Measurements from ENCODE around the gene FMNL2. TPM values are rescaled to one million over a fixed set of nuclear protein-coding genes. Genes with fewer than 3 reads are reported as not detected.

Gene FMNL2
- total RNA-seq, 4 donors from 2014 or later: 6.7 to 17.2 (median 11.5) TPM

- Histone ChIP-seq H3K27ac (peak overlapping the region in 2 of 4 donors; percentile 22 to 60), H3K4me1 (peaks cover 12 to 24% of the 10 kb centered on the region in 2 donors), H3K27me3 (no peaks in the 10 kb centered on the region), H3K4me3 (no peak overlapping the region), H3K36me3 (peaks cover 0 to 25% of the 10 kb centered on the region in 2 donors), H3K9me3 (no peaks in the 10 kb centered on the region)
- intact Hi-C loops (cut with DNase I; ENCODE audit: low total_unique reads) (loop anchor here (5.0 kb wide), 1 partner anchor 71 kb away; the partner anchor contains the start of genes ARL6IP6 and PRPF40A), in situ Hi-C loops (cut with MboI; ENCODE audit: low sequenced_read_pairs in 4 of 4) (loop anchor here in 2 of 4 donors (25.0 kb wide), 1 partner anchor 609 kb away; no protein-coding TSS in a partner anchor)
- ATAC-seq (no peak), DNase-seq (no peak)
- TF ChIP-seq, protein P1, sequence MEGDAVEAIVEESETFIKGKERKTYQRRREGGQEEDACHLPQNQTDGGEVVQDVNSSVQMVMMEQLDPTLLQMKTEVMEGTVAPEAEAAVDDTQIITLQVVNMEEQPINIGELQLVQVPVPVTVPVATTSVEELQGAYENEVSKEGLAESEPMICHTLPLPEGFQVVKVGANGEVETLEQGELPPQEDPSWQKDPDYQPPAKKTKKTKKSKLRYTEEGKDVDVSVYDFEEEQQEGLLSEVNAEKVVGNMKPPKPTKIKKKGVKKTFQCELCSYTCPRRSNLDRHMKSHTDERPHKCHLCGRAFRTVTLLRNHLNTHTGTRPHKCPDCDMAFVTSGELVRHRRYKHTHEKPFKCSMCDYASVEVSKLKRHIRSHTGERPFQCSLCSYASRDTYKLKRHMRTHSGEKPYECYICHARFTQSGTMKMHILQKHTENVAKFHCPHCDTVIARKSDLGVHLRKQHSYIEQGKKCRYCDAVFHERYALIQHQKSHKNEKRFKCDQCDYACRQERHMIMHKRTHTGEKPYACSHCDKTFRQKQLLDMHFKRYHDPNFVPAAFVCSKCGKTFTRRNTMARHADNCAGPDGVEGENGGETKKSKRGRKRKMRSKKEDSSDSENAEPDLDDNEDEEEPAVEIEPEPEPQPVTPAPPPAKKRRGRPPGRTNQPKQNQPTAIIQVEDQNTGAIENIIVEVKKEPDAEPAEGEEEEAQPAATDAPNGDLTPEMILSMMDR (IDR thresholded peaks at IDR 0.05 in 4 of 5, conservative IDR thresholded peaks at IDR 0.05 in 1 of 5): no peak
- TF ChIP-seq POLR2A (IDR thresholded peaks at IDR 0.05): no peak
These were observed 311.3 kb downstream of the FMNL2 start for GRCh38 chr2:152646264-152646663.

- TF ChIP-seq, protein P1 (IDR thresholded peaks at IDR 0.05 in 4 of 5, conservative IDR thresholded peaks at IDR 0.05 in 1 of 5): no peak
- no peak for TF ChIP-seq POLR2A (IDR thresholded peaks at IDR 0.05)
- Histone ChIP-seq H3K27me3 (no peaks in the 10 kb centered on the region), H3K27ac (peak overlapping the region in 3 of 4 donors; percentile 22 to 60 (median 27)), H3K36me3 (peaks cover 0 to 20% of the 10 kb centered on the region in 2 donors), H3K9me3 (no peaks in the 10 kb centered on the region), H3K4me1 (peaks cover 12 to 24% of the 10 kb centered on the region in 2 donors), H3K4me3 (no peak overlapping the region)
- in situ Hi-C loops (cut with MboI; ENCODE audit: low sequenced_read_pairs in 4 of 4): loop anchor here in 2 of 4 donors (25.0 kb wide), 1 partner anchor 609 kb away; no protein-coding TSS in a partner anchor
- DNase-seq: no peak
- intact Hi-C loops (cut with DNase I; ENCODE audit: low total_unique reads): loop anchor here (5.0 kb wide), 1 partner anchor 71 kb away; the partner anchor contains the start of genes ARL6IP6 and PRPF40A
- peak in 1 of 2 donors; percentile 19 for ATAC-seq
These were observed 311.8 kb downstream of the FMNL2 start for GRCh38 chr2:152646775-152647174.

GRCh38 chr2:152647552-152647951 lies 312.6 kb downstream of the FMNL2 start:
- H3K27ac ChIP-seq: peak overlapping the region; percentile 22 to 60 (median 30)
- H3K36me3 ChIP-seq: peaks cover 0 to 15% of the 10 kb centered on the region in 2 donors
- ATAC-seq: peak; percentile 81 to 87
- in situ Hi-C loops (cut with MboI; ENCODE audit: low sequenced_read_pairs in 4 of 4) (loop anchor here in 2 of 4 donors (25.0 kb wide), 1 partner anchor 610 kb away; no protein-coding TSS in a partner anchor), intact Hi-C loops (cut with DNase I; ENCODE audit: low total_unique reads) (loop anchor here (5.0 kb wide), 1 partner anchor 70 kb away; the partner anchor contains the start of genes ARL6IP6 and PRPF40A)
- DNase-seq: peak; percentile 20 to 72
- H3K4me1 ChIP-seq: peaks cover 12 to 24% of the 10 kb centered on the region in 2 donors
- TF ChIP-seq, protein P1 (IDR thresholded peaks at IDR 0.05 in 4 of 5, conservative IDR thresholded peaks at IDR 0.05 in 1 of 5): no peak
- TF ChIP-seq POLR2A (IDR thresholded peaks at IDR 0.05): no peak
- H3K4me3 ChIP-seq: no peak overlapping the region
- no peaks in the 10 kb centered on the region for H3K9me3 ChIP-seq
- H3K27me3 ChIP-seq: no peaks in the 10 kb centered on the region

- Histone ChIP-seq H3K4me3 (no peak overlapping the region), H3K9me3 (no peaks in the 10 kb centered on the region), H3K4me1 (peaks cover 12 to 24% of the 10 kb centered on the region in 2 donors), H3K27ac (peak overlapping the region; percentile 22 to 60 (median 30)), H3K27me3 (no peaks in the 10 kb centered on the region), H3K36me3 (peaks cover 0 to 7% of the 10 kb centered on the region in 2 donors)
- intact Hi-C loops (cut with DNase I; ENCODE audit: low total_unique reads) (loop anchor here (5.0 kb wide), 1 partner anchor 69 kb away; the partner anchor contains the start of genes ARL6IP6 and PRPF40A), in situ Hi-C loops (cut with MboI; ENCODE audit: low sequenced_read_pairs in 4 of 4) (loop anchor here in 2 of 4 donors (25.0 kb wide), 1 partner anchor 611 kb away; no protein-coding TSS in a partner anchor)
- TF ChIP-seq, protein P1 (IDR thresholded peaks at IDR 0.05 in 4 of 5, conservative IDR thresholded peaks at IDR 0.05 in 1 of 5): peak in 2 of 5 experiments; percentile 13 to 25
- TF ChIP-seq POLR2A (IDR thresholded peaks at IDR 0.05): no peak
- DNase-seq: no peak
- ATAC-seq: no peak
These were observed 313.4 kb downstream of the FMNL2 start for GRCh38 chr2:152648336-152648735.

All from gastrocnemius medialis (tissue), 4 donors.